Kidney glomerular epithelial cell (primary cell): ENCODE measurements around the gene HECTD4.
"Not testable (repeated sequence)": the region's sequence is repeated elsewhere in the genome, so short reads cannot be mapped to it uniquely, and the experiment has no call there.

Source experiments
- DNase-seq: peaks from one replicate; lab custom pipeline; 2025; lab: John Stamatoyannopoulos, UW

Gene HECTD4

GRCh38 chr12:112270673-112271072 is 111.6 kb downstream of the HECTD4 start:
- no peak for DNase-seq

DNA sequence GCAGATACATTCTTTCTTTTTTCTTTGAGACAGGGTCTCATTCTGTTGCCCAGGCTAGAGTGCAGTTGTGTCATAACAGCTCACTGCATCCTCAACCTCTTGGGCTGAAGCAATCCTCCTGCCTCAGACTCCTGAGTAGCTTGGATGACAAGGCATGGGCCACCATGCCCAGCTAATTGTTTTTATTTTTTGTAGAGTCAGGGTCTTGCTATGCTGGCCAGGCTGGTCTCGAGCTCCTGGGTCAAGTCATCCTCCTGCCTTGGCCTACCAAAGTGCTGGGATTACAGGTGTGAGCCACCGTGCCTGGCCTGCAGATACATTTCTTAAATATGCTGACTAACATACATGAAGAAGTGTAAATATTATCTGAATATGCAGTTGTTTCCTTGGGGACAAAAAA is 115.8 kb downstream of the HECTD4 start:
- no peak for DNase-seq

DNA sequence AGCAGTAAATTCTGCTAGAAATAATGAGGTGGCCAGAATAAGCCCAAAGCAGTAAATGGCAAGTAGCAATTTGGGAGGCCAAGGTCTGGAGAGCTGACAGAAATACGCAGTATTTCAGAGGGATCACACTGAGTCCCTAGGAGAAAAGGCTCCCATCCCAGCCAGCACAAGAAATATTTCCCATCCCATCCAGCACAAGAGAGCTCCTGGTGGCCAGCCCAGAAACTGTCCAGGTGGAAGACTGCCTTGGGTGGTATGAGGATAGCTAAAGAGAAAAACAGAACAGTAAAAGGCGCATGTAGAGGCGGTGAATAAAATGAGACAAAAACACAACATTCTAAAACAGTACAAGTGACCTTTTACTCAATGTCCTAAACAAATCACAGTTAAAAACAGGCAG is 120.7 kb downstream of the HECTD4 start:
- DNase-seq, result no peak

- no peak for DNase-seq
Observed at GRCh38 chr12:112258926-112259325, 123.3 kb downstream of the HECTD4 start.

- no peak for DNase-seq
Observed at GRCh38 chr12:112256780-112257179, 125.5 kb downstream of the HECTD4 start.

DNA sequence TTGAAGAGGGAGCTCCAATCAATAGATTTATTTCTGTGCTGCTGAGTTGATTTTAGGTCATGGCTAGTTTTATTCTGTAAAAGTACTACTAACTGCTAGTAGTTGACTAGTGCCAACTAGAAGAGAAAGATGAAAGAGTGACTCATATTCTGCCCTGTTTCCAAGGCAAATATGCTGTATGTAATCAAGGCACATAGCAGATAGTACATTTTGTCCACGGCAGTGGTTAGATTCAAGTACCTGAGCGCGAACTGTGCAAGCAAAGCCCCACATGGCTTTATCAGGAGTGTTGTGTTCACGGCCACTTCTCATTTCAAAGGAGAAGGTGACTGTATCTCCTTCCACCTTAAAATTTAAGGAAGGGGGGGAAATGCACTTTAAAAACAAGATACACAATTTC is 130.0 kb downstream of the HECTD4 start:
- DNase-seq, result no peak

GRCh38 chr12:112244902-112245301 is 137.3 kb downstream of the HECTD4 start:
- DNase-seq, result not testable (repeated sequence)

GRCh38 chr12:112243255-112244110 is 138.7 kb downstream of the HECTD4 start:
- DNase-seq, result no peak

DNA sequence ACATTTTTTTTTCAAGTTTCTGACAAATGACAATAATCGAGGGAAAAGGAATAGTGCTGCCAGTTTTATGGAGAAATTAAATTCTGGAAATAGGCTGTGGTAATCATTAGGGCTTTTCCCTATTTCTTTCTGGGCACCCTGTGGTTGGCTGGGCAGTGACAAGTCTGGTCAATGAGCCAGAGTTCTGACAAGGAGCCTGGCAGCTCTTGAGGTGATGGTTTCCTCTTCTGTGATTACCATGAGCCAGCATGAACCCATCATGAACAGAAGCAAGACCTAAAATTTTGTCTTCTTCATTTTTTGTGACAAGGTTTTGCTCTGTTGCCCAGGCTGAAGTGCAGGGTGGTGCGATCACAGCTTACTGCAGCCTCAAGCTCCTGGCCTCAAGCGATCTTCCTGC is 141.1 kb downstream of the HECTD4 start:
- DNase-seq, result no peak

DNA sequence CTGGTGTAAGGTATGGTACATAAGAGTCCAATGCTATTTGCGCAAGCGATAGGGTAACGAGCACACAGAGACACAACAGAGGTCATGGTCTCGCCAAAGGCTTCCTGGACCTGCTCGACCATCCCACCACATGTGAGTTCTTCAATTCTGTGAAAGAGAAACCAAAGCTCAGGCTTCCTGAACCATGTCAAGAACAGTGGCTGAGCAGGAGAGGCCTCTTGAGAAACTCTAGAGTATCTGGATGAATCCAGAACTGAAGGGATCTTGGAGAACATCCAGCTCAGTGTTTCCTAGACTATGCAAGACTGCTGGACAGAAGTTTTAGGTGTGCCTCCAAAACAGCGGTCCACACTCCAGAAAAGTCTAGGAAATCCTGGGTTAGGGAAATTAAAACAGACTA is 142.3 kb downstream of the HECTD4 start:
- no peak for DNase-seq

GRCh38 chr12:112239020-112239419 is 143.2 kb downstream of the HECTD4 start:
- no peak for DNase-seq

- no peak for DNase-seq
Observed at GRCh38 chr12:112238441-112238840, 143.8 kb downstream of the HECTD4 start.

DNA sequence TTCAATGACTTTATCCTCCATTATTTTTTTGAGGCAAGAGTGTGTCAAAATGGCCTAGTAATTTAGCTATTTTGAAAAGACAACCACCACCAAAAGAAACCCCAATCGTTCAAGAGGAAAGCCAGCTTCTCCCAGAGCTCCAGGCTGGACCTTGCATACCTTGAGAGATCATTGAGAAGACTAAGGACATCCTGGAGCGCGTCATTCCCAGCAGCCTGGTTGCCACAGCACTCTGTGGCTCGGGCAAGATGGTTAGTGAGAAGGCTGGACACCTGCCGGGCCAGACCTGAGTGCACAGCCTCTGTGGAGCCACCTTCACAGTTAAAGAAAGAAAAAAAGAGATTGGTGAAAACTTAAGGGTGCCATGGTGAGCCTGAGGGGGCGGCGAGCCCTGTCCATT is 145.4 kb downstream of the HECTD4 start:
- no peak for DNase-seq

DNA sequence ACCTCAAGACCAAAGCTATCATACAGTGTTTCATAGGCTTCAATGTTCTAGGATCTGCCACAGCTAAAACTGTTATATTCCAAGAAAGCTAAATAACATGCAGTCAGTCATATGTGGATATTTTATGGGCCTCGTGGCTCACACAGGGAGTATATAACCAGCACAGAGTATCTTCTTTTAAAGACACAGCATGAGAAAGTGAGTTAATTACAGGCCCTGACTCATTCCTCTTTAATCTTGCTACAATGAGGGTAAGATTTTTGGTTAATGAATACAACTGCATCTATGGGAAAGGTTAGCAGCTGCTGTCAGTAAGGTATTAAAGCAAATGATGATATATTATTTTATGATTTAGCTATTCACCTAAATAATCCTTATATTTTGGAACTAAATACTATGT is 145.8 kb downstream of the HECTD4 start:
- peak; percentile 45 for DNase-seq

GRCh38 chr12:112234303-112234702 is 147.9 kb downstream of the HECTD4 start:
- no peak for DNase-seq

DNA sequence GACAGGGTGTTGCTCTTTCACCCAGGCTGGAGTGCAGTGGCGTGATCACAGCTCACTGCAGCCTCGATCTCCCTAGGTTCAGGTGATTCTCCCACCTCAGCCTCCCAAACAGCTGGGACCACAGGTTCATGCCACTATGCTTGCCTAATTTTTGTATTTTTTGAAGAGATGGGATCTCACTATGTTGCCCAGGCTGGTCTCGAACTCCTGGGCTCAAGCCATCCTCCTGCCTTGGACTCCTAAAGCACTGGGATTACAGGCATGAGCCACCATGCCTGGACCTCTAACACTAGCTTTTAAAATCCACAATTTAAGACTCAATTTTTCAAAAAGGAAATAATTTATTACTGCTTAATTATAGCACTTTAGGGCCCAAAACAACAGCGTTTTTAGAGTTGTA is 149.0 kb downstream of the HECTD4 start:
- DNase-seq, result no peak

DNA sequence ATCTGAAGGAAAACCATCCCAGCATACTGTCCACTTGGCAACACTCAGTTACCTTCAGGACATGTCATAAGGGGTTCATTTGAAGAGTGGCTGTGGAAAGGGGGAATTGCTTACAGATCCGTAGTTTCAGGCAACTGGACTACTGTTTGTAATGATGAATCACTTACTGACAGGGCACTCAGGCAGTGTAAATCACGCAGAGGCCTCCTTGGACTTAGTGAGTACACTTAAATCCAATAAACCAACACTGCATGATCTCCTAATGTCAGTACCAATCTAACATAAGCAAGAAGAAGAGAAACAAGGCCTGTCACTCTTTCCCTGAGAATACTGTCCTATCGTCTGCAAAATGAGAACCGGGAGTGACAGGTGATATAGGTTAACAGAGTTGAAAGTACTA is 152.1 kb downstream of the HECTD4 start:
- no peak for DNase-seq

- DNase-seq, result no peak
Observed at GRCh38 chr12:112226768-112227167, 155.5 kb downstream of the HECTD4 start.

- DNase-seq, result not testable (repeated sequence)
Observed at GRCh38 chr12:112220628-112221027, 161.6 kb downstream of the HECTD4 start.

GRCh38 chr12:112219195-112219594 is 163.0 kb downstream of the HECTD4 start:
- DNase-seq, result no peak

- DNase-seq, result no peak
Observed at GRCh38 chr12:112218150-112218549, 164.1 kb downstream of the HECTD4 start.

DNA sequence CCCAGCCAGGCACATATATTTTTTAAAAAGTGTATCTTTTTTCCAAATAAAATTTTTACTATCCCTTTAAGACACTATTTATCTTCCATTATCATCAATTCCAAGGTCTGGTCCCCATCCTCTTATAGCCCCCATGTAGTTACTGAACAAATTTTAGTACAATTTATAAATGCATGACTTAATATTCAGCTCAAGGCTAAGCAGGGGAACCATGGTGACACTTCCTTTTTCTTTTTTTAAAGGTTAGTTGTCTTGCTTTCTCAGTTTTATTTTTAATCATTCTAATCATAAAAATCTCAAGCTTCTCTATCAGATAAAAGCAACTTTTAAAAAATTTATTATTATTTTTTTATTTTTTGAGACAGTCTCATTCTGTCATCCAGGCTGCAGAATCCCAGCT is 164.6 kb downstream of the HECTD4 start:
- no peak for DNase-seq

DNA sequence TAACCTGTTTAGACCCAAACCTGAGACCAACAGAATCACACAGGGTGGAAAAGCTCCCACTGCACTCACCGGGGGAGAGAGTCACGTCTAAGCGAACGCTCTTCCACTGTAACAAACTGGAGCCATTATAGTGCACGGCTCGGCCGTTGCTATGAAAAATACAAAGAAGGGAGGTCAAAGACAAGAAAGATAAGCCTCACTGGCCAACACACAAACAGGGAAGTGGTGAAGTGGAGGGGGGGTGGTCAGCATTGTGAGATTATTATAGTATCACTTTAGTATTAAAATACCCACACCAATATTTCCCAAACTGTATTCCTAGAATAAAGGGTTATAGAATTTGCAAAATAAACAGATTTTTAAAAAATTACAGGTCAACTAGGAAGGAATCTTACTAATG is 166.0 kb downstream of the HECTD4 start:
- no peak for DNase-seq

DNA sequence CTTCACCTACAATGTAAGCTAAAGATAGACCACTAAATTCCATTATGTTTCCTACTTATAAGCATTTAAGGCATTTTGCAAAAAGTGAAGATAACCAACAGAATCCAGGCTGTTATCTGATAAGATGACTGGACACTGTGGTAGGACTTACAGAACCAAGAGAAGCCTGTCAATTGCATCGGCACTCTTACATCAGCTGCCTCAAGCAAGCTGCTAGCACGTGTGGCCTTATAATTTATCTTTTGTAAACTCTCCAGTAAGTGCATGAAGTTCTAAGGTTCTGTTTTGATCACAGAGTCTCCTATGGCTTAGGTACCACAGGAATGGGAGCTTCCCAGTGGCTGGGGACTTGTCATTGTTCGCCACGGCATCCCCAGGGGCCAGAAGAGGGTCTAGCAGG is 168.2 kb downstream of the HECTD4 start:
- DNase-seq, result no peak
